HFF-Myc (cell line): ENCODE results near the gene LRRC4C.

Experiments used
- DNase-seq: peaks from one replicate; pipeline ENCODE4 v3.0.0-alpha.2; 2011; ENCODE audit warnings: low read depth; ENCODE audit errors: extremely low read depth
- H3K4me3 ChIP-seq: replicated peaks from 2 replicates; pipeline ENCODE4 v1.5.1; 2011; ENCODE audit warnings: low read depth, mild to moderate bottlenecking, control low read depth, low read length
- TF ChIP-seq, protein P1 (sequence below): IDR thresholded peaks from 2 replicates; pipeline ENCODE4 v1.5.1; 2012; ENCODE audit warnings: mild to moderate bottlenecking, low read depth, low read length, control low read depth; ENCODE audit errors: missing control alignments

The LRRC4C gene

DNA sequence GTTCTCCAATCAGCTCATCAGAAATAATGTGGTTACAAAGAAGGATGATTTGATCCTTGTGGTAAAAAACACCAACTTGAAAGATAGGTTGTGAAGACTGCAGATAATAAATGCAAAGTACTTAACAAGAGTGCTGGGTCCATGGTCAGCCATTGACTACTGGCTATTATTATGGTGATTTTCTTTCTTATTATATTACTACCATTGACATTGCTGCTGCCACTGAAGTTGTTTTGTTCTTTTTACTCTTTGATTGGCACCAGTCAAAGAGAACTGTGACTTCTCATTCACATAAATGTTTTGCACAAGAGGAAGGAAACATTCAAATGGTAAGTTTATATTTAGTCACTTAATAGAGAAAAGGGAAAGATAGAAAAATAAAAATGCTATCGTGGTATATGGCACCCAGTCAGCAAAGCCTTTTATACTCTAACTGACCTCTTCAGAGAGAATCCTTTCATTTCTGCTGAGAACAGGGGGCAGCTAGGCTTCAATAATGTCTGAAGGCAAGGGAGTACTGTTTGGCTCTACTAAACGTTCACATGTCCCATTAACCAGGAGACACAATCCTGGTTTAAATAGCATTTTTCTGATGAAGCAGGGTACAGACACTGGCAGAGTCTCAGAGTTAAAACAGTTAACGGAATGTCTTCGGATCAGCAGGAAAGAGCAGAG, 64.8 kb downstream of the LRRC4C start:
- no peak for DNase-seq
- TF ChIP-seq, protein P1, sequence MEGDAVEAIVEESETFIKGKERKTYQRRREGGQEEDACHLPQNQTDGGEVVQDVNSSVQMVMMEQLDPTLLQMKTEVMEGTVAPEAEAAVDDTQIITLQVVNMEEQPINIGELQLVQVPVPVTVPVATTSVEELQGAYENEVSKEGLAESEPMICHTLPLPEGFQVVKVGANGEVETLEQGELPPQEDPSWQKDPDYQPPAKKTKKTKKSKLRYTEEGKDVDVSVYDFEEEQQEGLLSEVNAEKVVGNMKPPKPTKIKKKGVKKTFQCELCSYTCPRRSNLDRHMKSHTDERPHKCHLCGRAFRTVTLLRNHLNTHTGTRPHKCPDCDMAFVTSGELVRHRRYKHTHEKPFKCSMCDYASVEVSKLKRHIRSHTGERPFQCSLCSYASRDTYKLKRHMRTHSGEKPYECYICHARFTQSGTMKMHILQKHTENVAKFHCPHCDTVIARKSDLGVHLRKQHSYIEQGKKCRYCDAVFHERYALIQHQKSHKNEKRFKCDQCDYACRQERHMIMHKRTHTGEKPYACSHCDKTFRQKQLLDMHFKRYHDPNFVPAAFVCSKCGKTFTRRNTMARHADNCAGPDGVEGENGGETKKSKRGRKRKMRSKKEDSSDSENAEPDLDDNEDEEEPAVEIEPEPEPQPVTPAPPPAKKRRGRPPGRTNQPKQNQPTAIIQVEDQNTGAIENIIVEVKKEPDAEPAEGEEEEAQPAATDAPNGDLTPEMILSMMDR, result no peak
- H3K4me3 ChIP-seq, result no peak overlapping the region

DNA sequence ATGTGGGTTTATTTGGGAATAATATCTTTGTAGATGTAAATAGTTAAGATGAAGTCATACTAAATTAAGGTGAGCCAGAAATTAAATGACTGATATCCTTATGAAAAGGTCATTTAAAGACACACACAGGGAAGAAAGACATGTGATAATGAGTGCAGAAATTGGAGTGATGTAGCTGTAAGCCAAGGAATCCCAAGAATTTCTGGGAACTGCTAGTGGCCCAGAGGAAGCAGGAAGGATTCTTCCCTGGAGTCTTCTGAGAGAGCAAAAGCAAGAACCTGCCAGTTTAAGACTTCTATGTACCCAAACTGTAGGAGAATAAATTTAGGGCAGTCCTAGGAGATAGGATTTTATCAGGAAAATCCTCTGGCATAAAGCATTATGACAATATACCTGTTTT, 66.9 kb downstream of the LRRC4C start:
- no peak for DNase-seq
- TF ChIP-seq, protein P1, result no peak
- H3K4me3 ChIP-seq, result no peak overlapping the region

DNA sequence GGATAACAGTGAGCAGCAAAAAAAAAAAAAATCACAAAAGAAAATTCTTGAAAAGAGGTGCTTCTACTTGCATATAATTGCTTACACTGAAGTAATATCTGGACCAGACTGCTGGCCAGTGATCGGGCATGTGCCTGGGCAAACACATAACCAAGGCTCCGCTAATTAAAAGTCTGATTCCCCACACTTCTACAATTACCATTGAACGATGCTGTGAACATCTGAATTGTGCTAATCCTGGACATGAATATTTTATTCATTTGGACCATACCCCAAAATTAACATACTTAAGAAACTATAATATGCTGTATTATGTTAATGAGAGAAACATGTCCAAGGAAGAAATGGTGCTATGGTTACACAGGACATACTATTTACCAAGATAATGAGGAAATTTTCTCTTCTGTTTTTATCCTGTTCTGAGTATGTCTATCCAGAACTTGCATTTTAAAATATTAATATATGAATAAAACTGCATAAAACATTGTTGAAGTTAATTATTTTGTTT, 69.8 kb downstream of the LRRC4C start:
- TF ChIP-seq, protein P1, result no peak
- no peak for DNase-seq
- no peak overlapping the region for H3K4me3 ChIP-seq

DNA sequence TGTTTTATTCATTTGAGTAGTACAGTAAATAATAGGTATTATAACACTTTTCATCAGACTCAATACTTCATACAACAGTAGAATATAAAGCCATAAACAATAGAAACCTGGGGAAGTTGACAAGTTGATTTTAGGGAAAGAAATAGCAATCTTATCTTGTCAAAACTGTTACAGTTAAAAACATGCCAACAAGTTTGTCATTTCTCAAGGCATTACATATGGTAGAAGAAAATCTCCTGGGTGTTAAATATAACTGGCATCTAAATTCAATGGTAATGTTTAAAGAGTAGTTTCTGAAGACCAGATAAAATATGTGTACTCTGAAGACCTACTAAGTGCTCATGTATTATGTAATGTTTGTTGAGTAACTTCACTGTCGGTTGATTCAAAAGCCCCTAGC, 75.1 kb downstream of the LRRC4C start:
- no peak overlapping the region for H3K4me3 ChIP-seq
- TF ChIP-seq, protein P1, result no peak
- DNase-seq, result no peak

DNA sequence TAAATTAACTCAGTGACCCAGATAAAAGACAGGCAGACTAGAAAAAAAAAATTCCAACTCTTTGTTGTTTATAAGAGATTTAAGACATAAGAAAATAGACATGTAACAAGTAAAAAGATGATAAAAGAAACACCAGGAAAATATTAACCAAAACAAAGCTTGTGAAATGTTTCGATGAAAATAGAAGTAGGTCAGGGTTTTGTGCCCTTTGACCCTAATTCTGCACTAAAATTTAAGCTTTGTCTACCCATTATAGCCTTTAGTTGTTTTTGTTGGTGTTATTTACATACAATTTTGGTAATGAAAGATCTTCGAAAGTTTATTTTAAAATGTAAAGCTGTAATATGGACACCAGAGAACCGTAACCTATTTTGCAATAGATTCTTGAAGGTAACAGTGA, 75.7 kb downstream of the LRRC4C start:
- no peak overlapping the region for H3K4me3 ChIP-seq
- TF ChIP-seq, protein P1, result no peak
- DNase-seq, result no peak

DNA sequence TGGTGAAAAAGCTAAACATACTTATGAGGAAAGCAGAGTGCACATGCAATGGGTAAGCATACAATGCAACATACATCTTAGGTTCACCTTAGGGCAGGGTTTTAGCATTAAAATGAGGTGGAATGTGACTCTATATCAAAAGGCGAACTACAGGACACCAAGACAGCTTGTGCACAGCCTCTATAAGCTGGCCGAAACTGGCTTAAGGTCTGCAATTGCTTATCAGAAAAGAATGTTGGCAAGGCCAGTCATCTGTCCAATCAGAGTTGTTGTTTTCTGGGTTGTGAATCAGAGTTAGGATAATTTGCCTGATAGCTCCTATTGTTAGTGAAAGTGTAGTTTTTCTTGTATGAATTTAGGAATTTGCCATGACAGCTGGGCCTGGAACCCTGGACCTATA, 76.5 kb downstream of the LRRC4C start:
- H3K4me3 ChIP-seq, result no peak overlapping the region
- no peak for DNase-seq
- TF ChIP-seq, protein P1, result no peak

DNA sequence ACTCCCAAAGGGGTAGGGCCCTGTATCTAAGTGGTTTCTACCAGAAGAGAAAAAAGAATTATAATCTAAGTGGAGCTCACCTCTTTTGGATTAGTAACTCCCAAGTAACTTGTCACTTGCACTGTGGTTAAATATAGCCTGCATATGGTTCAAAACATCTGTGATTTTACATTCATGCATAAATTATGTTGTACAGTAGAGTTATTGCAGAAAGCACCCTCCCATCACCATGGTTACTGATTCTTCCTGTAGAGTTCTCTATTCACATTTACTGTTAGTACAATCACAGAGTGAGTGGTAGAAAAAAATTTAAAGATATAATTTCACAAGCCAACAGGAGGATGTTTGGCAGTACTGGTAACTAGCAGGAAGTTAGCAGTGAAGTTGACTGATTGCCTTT, 80.4 kb downstream of the LRRC4C start:
- H3K4me3 ChIP-seq, result no peak overlapping the region
- TF ChIP-seq, protein P1, result no peak
- no peak for DNase-seq
